GM13976 (cell line): ENCODE measurements around the gene SORBS2.
"Not testable (repeated sequence)": the region's sequence is repeated elsewhere in the genome, so short reads cannot be mapped to it uniquely, and the experiment has no call there.

ENCODE experiments used
- DNase-seq: peaks from one replicate; pipeline ENCODE4 v3.0.0; 2012; ENCODE audit warnings: low spot score
- in situ Hi-C: fragments of 300-500 bp; cut with MboI; formaldehyde crosslinking; loops from one replicate; pipeline ENCODE4 v1.12.0; 2022; ENCODE audit warnings: low sequenced_read_pairs, mixed read lengths, inconsistent platforms; ENCODE audit not compliant: unreplicated experiment
- TF ChIP-seq, protein P1 (sequence below): IDR thresholded peaks from 2 replicates; pipeline ENCODE4 v1.5.1; 2012; ENCODE audit warnings: borderline replicate concordance, mild to moderate bottlenecking; ENCODE audit not compliant: insufficient read depth; ENCODE audit errors: extremely low read depth, missing control alignments, control extremely low read depth

SORBS2 gene

DNA sequence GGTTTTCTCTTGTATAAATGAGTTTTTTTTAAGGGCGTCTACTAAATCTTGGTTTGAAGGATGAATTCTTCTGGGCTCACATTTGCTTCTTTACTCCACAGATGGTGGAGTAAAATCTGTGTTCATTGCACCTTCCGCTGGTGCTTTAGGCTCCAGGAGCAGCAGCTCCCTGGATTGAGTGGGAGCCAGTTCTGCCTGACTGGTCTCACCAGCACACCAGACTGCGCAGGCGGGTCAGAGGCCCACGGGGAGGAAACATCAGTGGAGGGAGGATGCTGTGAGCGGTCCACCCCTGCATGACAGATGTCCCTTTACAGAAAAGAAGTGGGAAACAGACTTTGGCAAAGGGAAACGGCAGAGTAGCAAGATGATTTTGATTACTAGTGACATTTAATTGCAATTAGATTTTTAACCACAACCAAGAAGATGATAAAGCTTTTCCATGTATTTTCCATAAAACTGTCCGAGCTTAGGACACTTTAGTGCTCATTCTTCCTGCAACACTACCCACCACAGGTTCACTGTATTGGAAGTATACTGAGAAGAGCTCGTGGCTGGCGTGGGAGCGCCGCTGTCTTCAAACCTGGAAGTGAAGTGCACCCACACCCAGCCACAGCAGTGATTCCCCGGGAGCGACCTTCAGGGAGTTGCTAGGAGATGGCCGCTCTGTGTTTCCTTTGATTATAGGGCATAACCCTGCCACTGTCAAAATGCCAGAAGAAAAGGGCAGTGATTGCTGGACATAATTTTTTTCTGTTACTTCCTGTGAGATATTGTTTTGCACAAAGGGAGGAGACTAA, 95.2 kb downstream of the SORBS2 start:
- in situ Hi-C loops = no loop called here
- no peak for DNase-seq
- TF ChIP-seq, protein P1, sequence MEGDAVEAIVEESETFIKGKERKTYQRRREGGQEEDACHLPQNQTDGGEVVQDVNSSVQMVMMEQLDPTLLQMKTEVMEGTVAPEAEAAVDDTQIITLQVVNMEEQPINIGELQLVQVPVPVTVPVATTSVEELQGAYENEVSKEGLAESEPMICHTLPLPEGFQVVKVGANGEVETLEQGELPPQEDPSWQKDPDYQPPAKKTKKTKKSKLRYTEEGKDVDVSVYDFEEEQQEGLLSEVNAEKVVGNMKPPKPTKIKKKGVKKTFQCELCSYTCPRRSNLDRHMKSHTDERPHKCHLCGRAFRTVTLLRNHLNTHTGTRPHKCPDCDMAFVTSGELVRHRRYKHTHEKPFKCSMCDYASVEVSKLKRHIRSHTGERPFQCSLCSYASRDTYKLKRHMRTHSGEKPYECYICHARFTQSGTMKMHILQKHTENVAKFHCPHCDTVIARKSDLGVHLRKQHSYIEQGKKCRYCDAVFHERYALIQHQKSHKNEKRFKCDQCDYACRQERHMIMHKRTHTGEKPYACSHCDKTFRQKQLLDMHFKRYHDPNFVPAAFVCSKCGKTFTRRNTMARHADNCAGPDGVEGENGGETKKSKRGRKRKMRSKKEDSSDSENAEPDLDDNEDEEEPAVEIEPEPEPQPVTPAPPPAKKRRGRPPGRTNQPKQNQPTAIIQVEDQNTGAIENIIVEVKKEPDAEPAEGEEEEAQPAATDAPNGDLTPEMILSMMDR = no peak

DNA sequence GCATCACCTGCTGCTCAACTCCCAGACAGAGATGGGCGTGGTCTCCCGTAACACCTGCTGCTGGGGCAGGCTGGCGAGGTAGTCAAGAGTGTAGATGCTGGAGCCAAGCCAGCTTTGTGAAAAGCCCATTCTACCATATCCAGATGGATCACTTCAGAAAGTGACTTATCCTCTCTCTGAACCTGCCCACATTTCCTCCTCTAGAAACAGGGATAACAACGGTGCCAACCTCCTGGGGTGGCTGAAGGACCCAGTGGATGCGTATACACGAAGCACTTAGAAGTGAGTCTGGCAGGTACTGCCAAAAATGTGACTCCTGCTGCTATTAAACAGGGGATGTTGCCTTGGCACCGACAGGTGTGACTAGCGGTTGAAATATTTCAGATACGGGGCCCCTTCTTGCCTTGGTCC, 95.8 kb downstream of the SORBS2 start:
- DNase-seq = no peak
- in situ Hi-C loops = no loop called here
- TF ChIP-seq, protein P1 = no peak

DNA sequence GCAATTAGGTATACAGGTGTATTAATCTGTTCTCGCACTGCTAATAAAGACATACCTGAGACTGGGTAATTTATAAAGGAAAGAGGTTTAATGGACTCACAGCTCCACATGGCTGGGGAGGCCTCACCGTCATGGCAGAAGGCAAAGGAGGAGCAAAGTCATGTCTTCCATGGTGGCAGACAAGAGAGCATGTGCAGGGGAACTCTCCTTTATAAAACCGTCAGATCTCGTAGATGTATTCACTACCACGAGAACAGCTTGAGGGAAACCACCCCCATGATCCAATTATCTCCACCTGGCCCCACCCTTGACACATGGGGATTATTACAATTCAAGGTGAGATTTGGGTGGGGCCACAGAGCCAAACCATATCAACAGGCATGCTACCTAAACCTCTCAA, 97.5 kb downstream of the SORBS2 start:
- in situ Hi-C loops, DNase-seq: not testable (repeated sequence)

DNA sequence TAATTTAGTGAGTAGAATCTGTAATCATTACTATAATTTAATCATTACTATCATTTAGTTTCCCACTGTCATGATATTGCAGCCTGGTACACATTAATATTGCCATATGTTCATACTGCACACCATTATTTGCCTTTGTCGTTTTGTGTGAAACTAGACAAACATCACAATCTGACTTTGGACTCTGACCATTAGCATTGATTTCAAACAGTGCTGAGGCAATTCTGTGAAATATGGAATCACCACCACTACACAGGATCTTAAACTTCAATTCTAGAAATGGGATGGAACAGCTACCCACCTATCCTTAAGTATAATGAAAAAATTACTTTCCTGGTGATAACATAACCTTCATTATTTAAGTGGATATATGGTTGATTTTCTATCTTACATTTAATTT, 98.3 kb downstream of the SORBS2 start:
- in situ Hi-C loops = no loop called here
- no peak for DNase-seq
- TF ChIP-seq, protein P1 = no peak

DNA sequence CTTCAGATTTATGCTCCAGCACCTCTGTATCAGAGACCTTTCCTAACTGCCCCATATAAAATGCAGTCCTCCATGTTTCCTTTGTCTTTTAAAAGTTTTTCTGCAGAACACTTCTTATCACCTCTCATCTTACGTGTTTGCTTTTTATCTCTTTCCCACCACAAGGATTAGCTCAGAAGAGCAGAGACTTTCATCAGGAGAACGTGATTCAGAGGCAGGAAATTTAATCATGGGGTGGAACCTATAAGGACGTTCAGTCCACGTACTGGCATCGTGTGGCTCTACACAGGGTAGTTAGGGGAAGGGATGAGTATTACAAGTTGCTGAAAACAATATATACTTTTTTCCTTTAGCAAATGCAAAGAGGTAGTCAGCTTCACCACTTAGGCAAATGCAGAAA, 98.7 kb downstream of the SORBS2 start:
- in situ Hi-C loops = no loop called here
- TF ChIP-seq, protein P1 = no peak
- DNase-seq = no peak

DNA sequence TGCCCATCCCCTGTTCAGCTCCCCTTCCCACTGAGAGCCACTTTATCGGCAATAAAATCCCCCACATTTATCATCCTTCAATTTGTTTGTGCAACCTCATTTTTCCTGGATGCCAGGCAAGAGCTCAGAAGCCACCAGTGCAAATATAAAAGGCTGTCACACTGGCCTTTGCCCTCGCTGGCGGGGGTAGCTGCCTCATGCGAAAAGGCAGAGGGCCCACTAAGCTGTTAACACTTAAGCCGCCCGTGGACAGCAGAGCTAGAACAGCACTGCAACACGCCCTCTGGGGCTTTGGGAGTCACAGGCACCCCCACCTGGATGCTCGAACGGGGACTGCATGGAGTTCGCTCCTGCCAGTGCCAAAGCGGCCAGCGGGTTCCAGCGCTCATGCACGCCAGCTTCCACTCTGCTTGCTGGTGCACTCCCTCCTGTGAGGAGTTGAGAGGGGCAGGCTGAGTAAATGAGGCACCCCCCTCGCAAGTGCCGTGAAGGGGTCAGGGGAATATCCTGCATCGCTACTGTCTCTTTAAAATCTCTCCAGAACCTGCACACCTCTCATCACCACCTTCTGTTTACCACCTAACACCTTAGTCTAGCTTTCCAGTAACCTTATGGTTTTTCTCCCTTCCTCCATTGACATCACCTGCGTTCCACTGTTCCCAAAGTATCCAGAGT, 99.5 kb downstream of the SORBS2 start:
- TF ChIP-seq, protein P1 = no peak
- DNase-seq = no peak
- in situ Hi-C loops = no loop called here

DNA sequence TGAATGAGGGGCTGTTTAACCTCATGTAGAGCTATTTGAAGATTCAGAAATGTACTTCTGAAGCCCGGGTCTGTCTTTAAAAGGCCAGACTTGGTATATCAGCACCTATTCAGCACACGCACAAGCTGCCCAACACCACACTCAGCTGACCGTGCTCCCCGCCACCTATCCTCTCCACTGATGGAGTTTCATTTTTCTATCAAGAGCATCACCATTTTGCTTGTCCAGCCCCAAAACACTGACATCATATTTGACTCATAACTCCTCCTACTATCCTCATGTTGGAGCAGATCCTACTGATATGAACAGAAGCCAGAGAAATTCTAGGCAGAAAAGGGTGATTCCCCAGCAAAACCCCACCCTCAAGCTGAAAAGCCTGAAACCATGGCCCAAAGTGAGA, 100.3 kb downstream of the SORBS2 start:
- in situ Hi-C loops = no loop called here
- TF ChIP-seq, protein P1 = no peak
- no peak for DNase-seq
